GM12878 (cell line): ENCODE measurements around the gene TRAF7.
A peak's percentile ranks its signal among the peaks of the same experiment; 100 is the strongest.

ENCODE experiments used
- BHLHE40 ChIP-seq, 2 experiments: fragments of 450-650 bp in 1 of 2; IDR thresholded peaks; 2 replicates each; pipeline ENCODE4 v1.6.1; 2011 to 2017; ENCODE audit warnings: low read depth in 2 of 2, borderline replicate concordance in 1 of 2, improper control_type of control experiment in 1 of 2, low read length in 1 of 2, mild to moderate bottlenecking in 1 of 2
- CTCF ChIP-seq, 3 experiments: IDR thresholded peaks in 2 of 3; conservative IDR thresholded peaks in 1 of 3; 2 replicates each; pipeline ENCODE4 v1.5.1; 2011; ENCODE audit warnings: low read depth in 3 of 3, low read length in 3 of 3, mild to moderate bottlenecking in 3 of 3, control low read depth in 2 of 3, moderate library complexity in 2 of 3, inconsistent platforms in 1 of 3, mixed read lengths in 1 of 3; ENCODE audit not compliant: control insufficient read depth in 2 of 3, insufficient read depth in 1 of 3; ENCODE audit errors: extremely low read depth in 1 of 3
- HCFC1 ChIP-seq: fragments of 150-350 bp; IDR thresholded peaks from 2 replicates; pipeline ENCODE4 v1.6.1; 2014; ENCODE audit warnings: low read length
- NFYB ChIP-seq: IDR thresholded peaks from 2 replicates; pipeline ENCODE4 v1.6.1; 2011; ENCODE audit warnings: low read depth, mild to moderate bottlenecking, low read length, improper control_type of control experiment, moderate library complexity; ENCODE audit not compliant: insufficient read depth
- POLR2A ChIP-seq: IDR thresholded peaks from 2 replicates; pipeline ENCODE4 v1.6.1; 2011; ENCODE audit warnings: low read depth, mild to moderate bottlenecking, low read length
- POLR2AphosphoS5 ChIP-seq: IDR thresholded peaks from 2 replicates; pipeline ENCODE4 v1.6.1; 2011; ENCODE audit warnings: mild to moderate bottlenecking, low read length, inconsistent platforms
- TCF7 ChIP-seq: IDR thresholded peaks from 2 replicates; pipeline ENCODE4 v1.6.1; 2014; ENCODE audit warnings: antibody characterized with exemption, borderline replicate concordance

DNA sequence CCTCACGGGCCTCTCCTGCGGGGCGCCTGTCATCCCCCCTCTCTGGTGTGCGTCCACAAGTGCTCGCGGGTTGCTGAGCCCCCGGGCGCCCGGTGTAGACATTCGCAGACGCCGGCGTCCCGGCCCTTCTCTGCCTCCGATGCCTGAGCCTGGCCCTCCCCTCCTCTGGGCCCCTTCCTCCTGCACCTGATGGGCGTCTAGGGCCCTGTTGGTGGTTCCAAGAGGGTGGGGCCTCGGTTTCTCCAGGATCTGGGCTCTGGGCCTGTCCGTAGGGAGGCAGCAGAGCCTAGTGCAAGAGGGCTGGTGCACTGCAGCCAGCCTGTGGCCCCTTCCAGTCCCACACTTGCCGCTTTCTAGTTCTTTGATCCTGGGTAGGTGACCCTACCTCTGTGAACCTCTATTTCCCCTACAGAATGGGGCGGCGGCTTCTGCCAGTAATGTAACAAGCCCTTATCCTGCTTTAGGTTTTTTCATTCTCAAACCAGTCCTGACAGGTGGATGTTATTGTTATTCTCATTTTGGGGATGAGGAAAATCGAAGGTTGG is 68.4 kb downstream of the TRAF7 start:
- TF ChIP-seq CTCF (IDR thresholded peaks at IDR 0.05 in 2 of 3, conservative IDR thresholded peaks at IDR 0.05 in 1 of 3; ENCODE audit: control insufficient read depth in 2 of 3, extremely low read depth in 1 of 3, insufficient read depth in 1 of 3, low read depth in 3 of 3, low read length in 3 of 3) = peak in 2 of 3 experiments; percentile 11 to 35; a peak in 2 of 6 replicates
- no peak for TF ChIP-seq NFYB
- no peak for TF ChIP-seq POLR2A
- TF ChIP-seq HCFC1 = no peak
- no peak for TF ChIP-seq POLR2AphosphoS5
- TF ChIP-seq BHLHE40 (IDR thresholded peaks at IDR 0.05; ENCODE audit: borderline replicate concordance in 1 of 2, low read depth in 2 of 2, low read length in 1 of 2) = no peak
- no peak for TF ChIP-seq TCF7
